DMS 273 treated with DMSO at 0.1 percent for 48 hours (cell line): ENCODE data around the gene CSF2.

Source experiments
- DNase-seq: peaks from one replicate; lab custom pipeline; 2025; lab: John Stamatoyannopoulos, UW

The CSF2 gene

GRCh38 chr5:132054697-132055440 lies 18.7 kb upstream of the CSF2 start:
- no peak for DNase-seq

GRCh38 chr5:132055441-132055807 lies 18.2 kb upstream of the CSF2 start:
- no peak for DNase-seq

GRCh38 chr5:132055808-132056609 lies 17.6 kb upstream of the CSF2 start:
- no peak for DNase-seq

- DNase-seq, result no peak
These were observed 16.7 kb upstream of the CSF2 start for GRCh38 chr5:132056610-132057497.

- DNase-seq, result no peak
These were observed 15.9 kb upstream of the CSF2 start for GRCh38 chr5:132057498-132058255.

- no peak for DNase-seq
These were observed 14.9 kb upstream of the CSF2 start for GRCh38 chr5:132058646-132059042.

GRCh38 chr5:132059043-132059695 lies 14.4 kb upstream of the CSF2 start:
- DNase-seq, result no peak

- DNase-seq, result no peak
These were observed 13.7 kb upstream of the CSF2 start for GRCh38 chr5:132059696-132060500.

GRCh38 chr5:132060501-132061161 lies 13.0 kb upstream of the CSF2 start, which contains the start of gene IL3:
IL3 (plus strand) TSS chr5:132060655; CDS start chr5:132060707, 52 bp downstream.
- no peak for DNase-seq

GRCh38 chr5:132063090-132063911 lies 10.3 kb upstream of the CSF2 start:
- peak; percentile 5 for DNase-seq

- no peak for DNase-seq
These were observed 9.4 kb upstream of the CSF2 start for GRCh38 chr5:132064140-132064539.

- DNase-seq, result peak; percentile 39
These were observed 8.8 kb upstream of the CSF2 start for GRCh38 chr5:132064738-132065331.

GRCh38 chr5:132065351-132065937 lies 8.1 kb upstream of the CSF2 start:
- peak; percentile 56 for DNase-seq

- no peak for DNase-seq
These were observed 7.5 kb upstream of the CSF2 start for GRCh38 chr5:132065951-132066701.

- no peak for DNase-seq
These were observed 6.7 kb upstream of the CSF2 start for GRCh38 chr5:132066871-132067270.

- no peak for DNase-seq
These were observed 6.1 kb upstream of the CSF2 start for GRCh38 chr5:132067451-132067850.
